ENCODE data around the gene LYPD6B.

The LYPD6B gene

DNA sequence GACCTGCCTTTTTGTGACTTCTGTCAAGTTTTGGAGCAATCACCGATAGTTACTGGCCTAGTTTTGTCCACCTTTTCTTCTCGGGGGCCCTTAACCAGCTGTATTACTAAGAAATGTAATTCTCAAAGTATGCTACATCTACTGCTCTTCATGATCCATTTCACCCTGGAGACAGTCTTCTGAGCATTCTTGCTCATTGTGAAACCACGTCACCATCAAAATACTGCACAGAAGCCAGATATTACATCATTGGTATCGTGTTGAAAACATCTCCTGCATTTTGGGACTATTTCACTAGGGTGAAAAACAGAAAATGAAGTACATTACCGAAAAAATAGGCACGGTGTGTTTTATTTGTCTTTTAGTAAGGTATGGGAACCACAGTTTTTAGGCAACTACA is 11.7 kb downstream of the LYPD6B start:
- H3K27me3 Mint-ChIP-seq = peaks cover 12% of the 10 kb centered on the region
- no peak overlapping the region for H3K4me3 Mint-ChIP-seq
- peaks cover 25% of the 10 kb centered on the region for H3K9me3 Mint-ChIP-seq
- peaks cover 3% of the 10 kb centered on the region for H3K36me3 Mint-ChIP-seq
- no peaks in the 10 kb centered on the region for H3K4me1 Mint-ChIP-seq
- no peak overlapping the region for H3K27ac Mint-ChIP-seq

DNA sequence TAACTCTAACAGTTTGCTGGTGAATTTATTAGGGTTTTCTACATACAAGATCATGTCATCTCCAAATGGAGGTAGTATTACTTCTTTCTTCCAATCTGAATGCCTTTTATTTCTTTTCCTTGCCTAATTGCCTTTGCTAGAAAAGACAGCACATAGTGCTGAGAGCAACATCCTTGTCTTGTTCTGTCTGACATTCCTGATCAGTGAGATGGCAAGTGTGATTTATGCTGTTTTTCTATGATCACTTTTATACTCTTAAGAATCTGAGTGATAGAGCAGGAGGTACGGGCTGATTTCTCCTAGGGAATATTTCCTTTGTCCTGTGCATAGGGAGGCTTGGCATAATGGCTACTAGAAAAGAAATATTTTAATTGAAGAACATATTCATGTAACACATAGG is 17.3 kb downstream of the LYPD6B start:
- Mint-ChIP-seq H3K4me1 (no peaks in the 10 kb centered on the region), H3K27me3 (peaks cover 14% of the 10 kb centered on the region), H3K9me3 (no peaks in the 10 kb centered on the region), H3K27ac (no peak overlapping the region), H3K36me3 (no peaks in the 10 kb centered on the region), H3K4me3 (no peak overlapping the region)

- H3K27ac Mint-ChIP-seq = no peak overlapping the region
- H3K4me3 Mint-ChIP-seq = no peak overlapping the region
- peaks cover 14% of the 10 kb centered on the region for H3K27me3 Mint-ChIP-seq
- no peaks in the 10 kb centered on the region for H3K4me1 Mint-ChIP-seq
- H3K9me3 Mint-ChIP-seq = no peaks in the 10 kb centered on the region
- no peaks in the 10 kb centered on the region for H3K36me3 Mint-ChIP-seq
These were observed 18.2 kb downstream of the LYPD6B start for GRCh38 chr2:149056541-149057255.

GRCh38 chr2:149057401-149057800 is 18.9 kb downstream of the LYPD6B start:
- H3K27ac Mint-ChIP-seq = no peak overlapping the region
- H3K27me3 Mint-ChIP-seq = peaks cover 14% of the 10 kb centered on the region
- no peaks in the 10 kb centered on the region for H3K9me3 Mint-ChIP-seq
- no peak overlapping the region for H3K4me3 Mint-ChIP-seq
- H3K4me1 Mint-ChIP-seq = no peaks in the 10 kb centered on the region
- no peaks in the 10 kb centered on the region for H3K36me3 Mint-ChIP-seq

- Mint-ChIP-seq H3K27ac (no peak overlapping the region), H3K4me3 (no peak overlapping the region), H3K9me3 (no peaks in the 10 kb centered on the region), H3K27me3 (peaks cover 9% of the 10 kb centered on the region), H3K4me1 (no peaks in the 10 kb centered on the region), H3K36me3 (no peaks in the 10 kb centered on the region)
These were observed 20.4 kb downstream of the LYPD6B start for GRCh38 chr2:149058936-149059335.

GRCh38 chr2:149059822-149060221 is 21.3 kb downstream of the LYPD6B start:
- Mint-ChIP-seq H3K9me3 (no peaks in the 10 kb centered on the region), H3K27me3 (peaks cover 7% of the 10 kb centered on the region), H3K4me3 (no peak overlapping the region), H3K27ac (no peak overlapping the region), H3K4me1 (no peaks in the 10 kb centered on the region), H3K36me3 (no peaks in the 10 kb centered on the region)

- no peaks in the 10 kb centered on the region for H3K4me1 Mint-ChIP-seq
- no peaks in the 10 kb centered on the region for H3K9me3 Mint-ChIP-seq
- peaks cover 4% of the 10 kb centered on the region for H3K27me3 Mint-ChIP-seq
- no peak overlapping the region for H3K4me3 Mint-ChIP-seq
- H3K27ac Mint-ChIP-seq = no peak overlapping the region
- H3K36me3 Mint-ChIP-seq = no peaks in the 10 kb centered on the region
These were observed 22.7 kb downstream of the LYPD6B start for GRCh38 chr2:149061133-149061745.

DNA sequence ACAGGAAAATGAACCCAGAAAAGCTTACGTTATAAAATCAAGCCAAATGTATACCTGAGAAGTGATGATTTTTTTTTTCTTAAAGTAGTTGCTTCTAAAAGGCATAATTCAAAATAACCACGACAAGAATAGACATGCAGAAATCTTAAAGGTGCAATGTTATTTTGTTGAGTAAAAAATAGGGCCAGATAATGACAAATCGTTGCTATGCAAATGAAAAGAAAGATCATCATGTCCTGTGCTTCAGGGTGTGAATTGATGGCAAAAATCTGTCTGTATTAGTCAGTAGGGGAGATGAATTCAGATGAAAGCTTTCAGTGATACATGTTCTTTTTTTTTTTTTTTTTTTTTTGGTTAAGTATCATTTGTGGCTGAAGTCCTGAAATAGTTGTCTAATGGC is 24.0 kb downstream of the LYPD6B start:
- peaks cover 2% of the 10 kb centered on the region for H3K27me3 Mint-ChIP-seq
- no peak overlapping the region for H3K4me3 Mint-ChIP-seq
- no peak overlapping the region for H3K27ac Mint-ChIP-seq
- no peaks in the 10 kb centered on the region for H3K36me3 Mint-ChIP-seq
- no peaks in the 10 kb centered on the region for H3K4me1 Mint-ChIP-seq
- no peaks in the 10 kb centered on the region for H3K9me3 Mint-ChIP-seq

DNA sequence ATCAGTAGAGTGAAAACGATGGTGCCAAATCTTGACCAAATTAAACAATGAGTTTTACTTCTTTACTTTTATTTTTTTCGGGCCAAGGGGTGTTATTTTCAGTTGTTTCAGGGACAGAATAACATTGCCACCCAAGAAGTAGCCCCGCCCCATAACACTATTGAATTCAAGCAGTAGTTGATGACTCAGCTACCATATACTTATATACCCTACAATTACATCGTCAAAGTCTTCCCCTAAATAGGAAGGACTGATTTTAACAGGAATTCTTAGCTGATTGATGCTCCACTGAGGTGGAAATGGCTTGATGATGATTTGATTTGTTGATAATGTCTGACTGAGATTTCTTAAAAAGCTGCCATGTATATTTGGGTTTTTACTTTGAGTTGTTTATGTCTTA is 24.7 kb downstream of the LYPD6B start:
- Mint-ChIP-seq H3K4me1 (no peaks in the 10 kb centered on the region), H3K4me3 (no peak overlapping the region), H3K36me3 (no peaks in the 10 kb centered on the region), H3K9me3 (no peaks in the 10 kb centered on the region), H3K27me3 (peaks cover 2% of the 10 kb centered on the region), H3K27ac (no peak overlapping the region)

GRCh38 chr2:149064365-149064841 is 25.9 kb downstream of the LYPD6B start:
- peaks cover 4% of the 10 kb centered on the region for H3K4me1 Mint-ChIP-seq
- no peak overlapping the region for H3K4me3 Mint-ChIP-seq
- no peaks in the 10 kb centered on the region for H3K36me3 Mint-ChIP-seq
- no peak overlapping the region for H3K27ac Mint-ChIP-seq
- peaks cover 4% of the 10 kb centered on the region for H3K27me3 Mint-ChIP-seq
- no peaks in the 10 kb centered on the region for H3K9me3 Mint-ChIP-seq

DNA sequence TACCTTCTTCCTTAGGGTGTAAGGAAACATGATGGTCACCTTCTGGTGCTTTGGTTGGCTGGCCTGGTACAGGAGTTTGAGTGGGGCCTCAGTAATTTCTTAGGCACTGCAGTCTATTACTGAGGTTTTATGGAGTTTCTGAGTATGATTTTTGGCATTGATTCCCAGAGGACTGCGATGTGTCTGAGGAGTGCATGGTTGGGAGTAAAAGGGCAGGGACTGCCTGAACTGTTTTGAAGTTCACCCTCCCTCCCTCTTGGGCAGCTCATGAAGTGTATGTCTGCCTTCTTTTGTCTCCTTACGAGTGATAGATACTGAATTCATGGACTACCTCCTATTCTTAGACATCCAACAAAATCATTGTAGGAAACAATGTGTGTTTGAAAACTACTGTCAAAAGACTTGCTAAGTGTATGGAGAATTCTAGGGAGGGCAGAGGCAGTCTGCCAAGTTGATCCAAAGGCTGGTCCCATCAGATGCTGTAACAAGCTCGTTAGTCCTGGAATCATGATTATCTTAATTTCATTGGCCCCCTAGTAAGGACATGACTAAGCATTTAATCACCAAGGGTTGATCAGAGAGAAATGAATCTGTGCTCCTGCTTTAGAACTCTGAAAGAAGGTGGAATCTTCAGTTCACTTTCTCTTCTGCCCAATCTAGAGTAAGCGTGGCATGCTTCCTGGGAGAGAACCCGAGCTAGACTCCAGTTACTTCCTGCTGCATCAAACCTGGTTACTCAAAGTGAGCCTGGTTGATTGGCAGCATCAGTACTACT is 26.5 kb downstream of the LYPD6B start:
- no peak overlapping the region for H3K27ac Mint-ChIP-seq
- H3K36me3 Mint-ChIP-seq = no peaks in the 10 kb centered on the region
- peaks cover 5% of the 10 kb centered on the region for H3K27me3 Mint-ChIP-seq
- no peak overlapping the region for H3K4me3 Mint-ChIP-seq
- peaks cover 10% of the 10 kb centered on the region for H3K4me1 Mint-ChIP-seq
- no peaks in the 10 kb centered on the region for H3K9me3 Mint-ChIP-seq

DNA sequence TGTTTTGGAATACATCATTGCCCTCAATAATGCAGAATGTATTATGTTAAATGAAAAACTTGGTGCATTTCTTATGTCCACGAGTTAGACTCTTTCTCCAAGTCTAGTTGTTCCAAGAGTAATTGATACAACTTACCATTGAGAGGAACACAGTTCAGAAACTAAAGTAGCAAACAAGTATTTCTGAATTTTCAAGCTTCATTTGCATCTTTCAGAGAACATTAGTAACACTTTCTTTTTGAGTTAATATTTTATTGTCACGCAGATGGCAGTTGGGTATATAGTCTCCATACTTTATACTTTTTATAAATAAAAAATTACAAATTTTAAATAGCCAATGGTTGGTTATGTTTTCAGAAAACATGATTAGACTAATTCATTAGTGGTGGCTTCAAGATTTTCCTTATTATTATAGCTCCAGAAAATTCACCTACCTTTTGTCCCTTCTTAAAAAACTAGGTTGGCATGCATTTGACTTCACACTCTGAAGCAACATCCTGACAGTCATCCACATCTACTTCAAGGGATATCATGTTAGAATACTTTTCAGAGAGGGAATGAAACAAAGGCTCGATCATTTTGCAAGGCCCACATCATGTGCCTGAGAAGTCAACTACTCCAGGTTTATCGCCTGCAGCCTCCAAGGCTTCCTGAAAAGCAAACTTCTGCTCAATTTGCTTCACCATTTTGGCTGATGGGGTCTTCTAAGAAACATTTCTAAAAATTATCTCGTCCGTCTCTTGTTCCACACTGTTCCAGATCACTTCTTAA is 29.9 kb downstream of the LYPD6B start:
- no peak overlapping the region for H3K27ac Mint-ChIP-seq
- H3K4me1 Mint-ChIP-seq = peaks cover 13% of the 10 kb centered on the region
- no peaks in the 10 kb centered on the region for H3K36me3 Mint-ChIP-seq
- H3K27me3 Mint-ChIP-seq = peaks cover 10% of the 10 kb centered on the region
- H3K9me3 Mint-ChIP-seq = no peaks in the 10 kb centered on the region
- H3K4me3 Mint-ChIP-seq = no peak overlapping the region

- no peak overlapping the region for H3K27ac Mint-ChIP-seq
- H3K9me3 Mint-ChIP-seq = no peaks in the 10 kb centered on the region
- H3K36me3 Mint-ChIP-seq = no peaks in the 10 kb centered on the region
- H3K27me3 Mint-ChIP-seq = peaks cover 16% of the 10 kb centered on the region
- no peak overlapping the region for H3K4me3 Mint-ChIP-seq
- peaks cover 13% of the 10 kb centered on the region for H3K4me1 Mint-ChIP-seq
These were observed 30.7 kb downstream of the LYPD6B start for GRCh38 chr2:149068996-149069888.

- H3K27ac Mint-ChIP-seq = no peak overlapping the region
- H3K4me1 Mint-ChIP-seq = peaks cover 13% of the 10 kb centered on the region
- H3K9me3 Mint-ChIP-seq = no peaks in the 10 kb centered on the region
- no peak overlapping the region for H3K4me3 Mint-ChIP-seq
- H3K36me3 Mint-ChIP-seq = no peaks in the 10 kb centered on the region
- H3K27me3 Mint-ChIP-seq = peaks cover 17% of the 10 kb centered on the region
These were observed 32.3 kb downstream of the LYPD6B start for GRCh38 chr2:149070681-149071320.

All from activated naive CD4-positive, alpha-beta T cell treated with anti-CD3 and anti-CD28 coated beads, Interleukin-2, amount 50 U/mL, for 24 hours (primary cell).